IPS-15b (cell line): Measurements from ENCODE around the gene HMGCL.
"Not testable (repeated sequence)": the region's sequence is repeated elsewhere in the genome, so short reads cannot be mapped to it uniquely, and the experiment has no call there.

ENCODE experiments used
- H3K27me3 ChIP-seq: one replicate; pipeline ENCODE4 v1.6.1; 2013; ENCODE audit warnings: low read length; ENCODE audit not compliant: control insufficient read depth, insufficient read depth
- H3K36me3 ChIP-seq: one replicate; pipeline ENCODE4 v1.6.1; 2013; ENCODE audit warnings: low read length; ENCODE audit not compliant: control insufficient read depth, insufficient read depth
- H3K4me1 ChIP-seq: one replicate; pipeline ENCODE4 v1.6.1; 2013; ENCODE audit warnings: mild to moderate bottlenecking, low read length; ENCODE audit not compliant: control insufficient read depth, insufficient read depth
- H3K4me3 ChIP-seq: one replicate; pipeline ENCODE4 v1.5.1; 2013; ENCODE audit warnings: low read depth, low read length
- H3K9ac ChIP-seq: one replicate; pipeline ENCODE4 v1.6.1; 2013; ENCODE audit warnings: low read depth, mild to moderate bottlenecking, low read length
- H3K9me3 ChIP-seq: one replicate; pipeline ENCODE4 v1.6.1; 2013; ENCODE audit warnings: mild to moderate bottlenecking, low read length; ENCODE audit not compliant: control insufficient read depth, insufficient read depth

Gene HMGCL

DNA sequence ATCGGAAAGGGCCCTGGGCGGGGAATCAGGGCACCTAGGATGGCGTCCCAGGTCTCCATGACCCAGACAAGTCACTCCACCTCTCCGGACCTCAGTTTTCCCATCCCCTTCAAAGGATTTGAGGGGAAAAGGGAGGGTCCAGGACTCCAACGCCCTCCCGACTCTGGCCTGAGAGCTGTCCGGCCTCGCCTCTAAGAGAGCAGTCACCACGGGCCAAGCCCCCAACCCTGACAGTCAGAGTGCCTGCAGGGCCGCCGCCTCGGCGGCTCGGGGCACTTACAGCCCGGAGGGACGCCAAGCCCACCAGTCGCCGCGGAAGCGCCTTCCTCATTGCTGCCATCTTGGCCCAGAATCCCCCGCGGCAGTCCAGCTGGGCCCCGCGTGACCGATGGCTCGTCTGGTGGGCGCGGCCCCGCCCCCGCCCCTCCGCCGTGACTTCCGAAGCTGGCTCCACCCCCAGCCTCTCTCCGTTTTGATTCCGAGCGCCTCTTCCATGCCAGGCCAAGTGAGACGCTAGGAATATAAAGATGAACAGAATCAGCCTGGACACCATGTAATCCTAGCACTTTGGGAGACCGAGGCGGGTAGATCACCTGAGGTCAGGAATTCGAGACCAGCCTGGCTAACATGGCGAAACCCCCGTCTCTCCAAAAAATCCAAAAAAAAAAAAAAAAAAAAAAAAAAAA, at the start of gene HMGCL:
Gene HMGCL, minus strand, starts transcription at position 354 of the 686 bp plus-strand sequence. Its CDS starts 14 bp downstream, at position 340.
- peak within 1 kb of the TSS; percentile 93 for H3K9ac ChIP-seq
- H3K9me3 ChIP-seq: no peaks in the 10 kb centered on the region
- peak within 1 kb of the TSS; percentile 97 for H3K4me3 ChIP-seq
- no peaks in the 10 kb centered on the region for H3K27me3 ChIP-seq
- H3K36me3 ChIP-seq: no peaks in the 10 kb centered on the region
- no peaks in the 10 kb centered on the region for H3K4me1 ChIP-seq

DNA sequence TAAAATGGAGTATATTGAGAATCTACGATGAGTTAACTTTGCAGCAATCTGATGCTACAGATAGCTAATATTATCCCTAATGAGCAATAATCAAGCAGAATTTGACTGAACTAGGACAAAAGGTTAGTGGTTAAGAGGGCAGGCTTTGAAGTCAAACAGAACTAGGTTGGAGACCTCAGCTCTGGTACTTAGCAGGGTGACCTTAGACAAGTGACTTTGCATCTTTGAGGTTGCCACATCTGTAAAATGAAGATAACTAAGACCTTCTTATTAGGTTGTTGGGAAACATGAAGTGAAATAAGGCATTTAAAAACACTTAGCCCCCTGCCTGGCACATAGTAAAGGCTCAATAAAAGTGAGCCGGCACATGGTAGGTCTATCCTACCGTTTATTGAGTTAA, 47.2 kb upstream of the HMGCL start:
- no peak overlapping the region for H3K9ac ChIP-seq
- H3K9me3 ChIP-seq: no peaks in the 10 kb centered on the region
- no peaks in the 10 kb centered on the region for H3K4me1 ChIP-seq
- no peak overlapping the region for H3K4me3 ChIP-seq
- peaks cover 15% of the 10 kb centered on the region for H3K27me3 ChIP-seq
- H3K36me3 ChIP-seq: no peaks in the 10 kb centered on the region

DNA sequence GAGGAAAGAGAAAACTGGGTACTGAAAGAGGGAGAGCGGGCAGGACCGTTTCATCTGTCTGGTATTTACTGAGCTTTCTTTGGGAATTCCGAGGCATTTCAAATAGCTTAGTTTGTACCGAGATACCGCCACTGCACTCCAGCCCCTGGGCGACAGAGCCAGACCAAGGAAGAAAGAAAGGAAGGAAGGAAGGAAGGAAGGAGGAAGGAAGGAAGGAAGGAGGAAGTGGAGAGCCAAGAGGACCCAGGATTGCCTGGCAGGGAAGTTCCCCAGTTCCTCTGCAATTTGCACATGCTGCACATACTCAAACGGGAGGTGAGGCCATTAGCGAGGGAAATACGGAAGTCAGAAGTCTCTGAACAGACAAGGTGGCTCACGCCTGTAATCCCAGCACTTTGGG, 43.8 kb upstream of the HMGCL start:
- no peak overlapping the region for H3K4me3 ChIP-seq
- no peak overlapping the region for H3K9ac ChIP-seq
- no peaks in the 10 kb centered on the region for H3K4me1 ChIP-seq

DNA sequence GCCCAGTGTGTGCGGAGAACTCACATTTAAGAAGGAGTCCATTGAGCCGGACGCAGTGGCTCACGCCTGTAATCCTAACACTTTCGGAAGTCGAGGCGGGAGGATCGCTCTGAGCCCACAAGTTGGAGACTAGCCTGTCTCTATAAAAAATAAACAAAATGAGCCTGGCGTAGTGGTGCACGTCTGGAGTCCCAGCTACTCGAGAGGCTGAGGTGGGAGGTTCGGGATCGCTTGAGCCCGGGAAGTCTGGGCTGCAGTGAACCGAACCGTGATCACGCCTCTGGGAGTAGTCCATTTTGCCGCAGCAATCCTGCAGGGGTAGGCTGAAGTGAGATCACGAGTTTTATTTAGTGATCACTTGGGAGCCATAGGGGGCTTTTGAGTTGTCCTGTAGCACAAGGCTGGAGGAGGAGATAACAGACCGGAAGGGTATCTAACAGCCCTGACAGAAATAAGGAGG, 43.4 kb upstream of the HMGCL start:
- no peaks in the 10 kb centered on the region for H3K4me1 ChIP-seq
- no peaks in the 10 kb centered on the region for H3K9me3 ChIP-seq
- H3K27me3 ChIP-seq: peaks cover 27% of the 10 kb centered on the region
- H3K4me3 ChIP-seq: peak overlapping the region; percentile 4
- H3K36me3 ChIP-seq: no peaks in the 10 kb centered on the region
- no peak overlapping the region for H3K9ac ChIP-seq

More for the DNA sequence above, 43.8 kb upstream of the HMGCL start:
- Histone ChIP-seq H3K36me3 (no peaks in the 10 kb centered on the region), H3K27me3 (peaks cover 27% of the 10 kb centered on the region), H3K9me3 (no peaks in the 10 kb centered on the region)

DNA sequence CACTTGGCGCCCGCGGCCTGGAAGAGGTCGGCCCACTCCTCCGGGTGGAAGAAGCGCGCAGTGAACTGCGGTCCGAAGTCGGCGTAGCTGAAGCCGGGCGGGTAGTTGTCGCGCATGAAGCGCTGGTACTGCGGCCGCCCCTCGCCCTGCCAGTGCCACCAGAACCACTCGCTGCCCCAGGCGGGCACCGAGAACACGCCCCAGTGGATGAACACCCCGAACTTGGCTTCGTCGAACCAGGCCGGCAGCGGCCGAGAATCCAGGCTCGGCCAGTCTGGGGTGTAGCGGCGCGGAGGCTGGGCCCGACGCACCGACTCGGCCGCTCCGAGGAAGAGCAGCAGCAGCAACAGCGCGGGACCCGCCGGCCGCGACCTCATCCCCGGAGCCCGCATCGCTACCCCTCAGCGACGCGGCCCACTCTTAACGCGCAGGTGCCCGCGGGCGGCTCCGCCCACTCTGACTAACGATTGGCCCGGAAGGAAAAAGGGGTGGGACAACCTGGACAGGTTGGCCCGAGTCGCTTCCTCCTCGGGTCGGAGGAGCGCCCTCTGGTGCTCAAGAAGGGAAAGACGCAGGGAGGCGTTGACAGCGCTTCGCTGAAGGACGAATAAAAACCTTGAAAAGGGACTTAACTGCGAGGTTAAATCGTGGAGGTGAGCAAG, 42.8 kb upstream of the HMGCL start, which contains the start of gene FUCA1:
Gene FUCA1, minus strand, starts transcription at position 396 of the 662 bp plus-strand sequence. Its CDS starts 4 bp downstream, at position 392.
- no peaks in the 10 kb centered on the region for H3K36me3 ChIP-seq
- H3K9ac ChIP-seq: peak within 1 kb of the TSS; percentile 57
- peak within 1 kb of the TSS; percentile 85 for H3K4me3 ChIP-seq
- H3K27me3 ChIP-seq: peaks cover 27% of the 10 kb centered on the region
- no peaks in the 10 kb centered on the region for H3K9me3 ChIP-seq
- H3K4me1 ChIP-seq: no peaks in the 10 kb centered on the region

GRCh38 chr1:23867542-23867894, 42.3 kb upstream of the HMGCL start:
- Histone ChIP-seq H3K27me3 (peaks cover 27% of the 10 kb centered on the region), H3K4me1 (no peaks in the 10 kb centered on the region), H3K36me3 (no peaks in the 10 kb centered on the region), H3K9ac (peak overlapping the region; percentile 57), H3K4me3 (peak overlapping the region; percentile 85), H3K9me3 (no peaks in the 10 kb centered on the region)

- no peaks in the 10 kb centered on the region for H3K9me3 ChIP-seq
- no peak overlapping the region for H3K4me3 ChIP-seq
- no peaks in the 10 kb centered on the region for H3K4me1 ChIP-seq
- H3K36me3 ChIP-seq: no peaks in the 10 kb centered on the region
- peaks cover 26% of the 10 kb centered on the region for H3K27me3 ChIP-seq
- no peak overlapping the region for H3K9ac ChIP-seq
These were observed 40.3 kb upstream of the HMGCL start for GRCh38 chr1:23865543-23865930.

GRCh38 chr1:23864801-23865542, 39.7 kb upstream of the HMGCL start:
- no peaks in the 10 kb centered on the region for H3K9me3 ChIP-seq
- H3K4me3 ChIP-seq: no peak overlapping the region
- H3K4me1 ChIP-seq: no peaks in the 10 kb centered on the region
- H3K9ac ChIP-seq: no peak overlapping the region
- peaks cover 25% of the 10 kb centered on the region for H3K27me3 ChIP-seq
- no peaks in the 10 kb centered on the region for H3K36me3 ChIP-seq

- H3K36me3 ChIP-seq: no peaks in the 10 kb centered on the region
- H3K9ac ChIP-seq: no peak overlapping the region
- no peaks in the 10 kb centered on the region for H3K9me3 ChIP-seq
- no peaks in the 10 kb centered on the region for H3K4me1 ChIP-seq
- H3K27me3 ChIP-seq: peaks cover 15% of the 10 kb centered on the region
- H3K4me3 ChIP-seq: no peak overlapping the region
These were observed 37.4 kb upstream of the HMGCL start for GRCh38 chr1:23862640-23863039.

- Histone ChIP-seq H3K27me3 (no peaks in the 10 kb centered on the region), H3K9ac (no peak overlapping the region), H3K36me3 (no peaks in the 10 kb centered on the region), H3K4me1 (no peaks in the 10 kb centered on the region), H3K4me3 (no peak overlapping the region), H3K9me3 (no peaks in the 10 kb centered on the region)
These were observed 29.3 kb upstream of the HMGCL start for GRCh38 chr1:23854568-23854967.

DNA sequence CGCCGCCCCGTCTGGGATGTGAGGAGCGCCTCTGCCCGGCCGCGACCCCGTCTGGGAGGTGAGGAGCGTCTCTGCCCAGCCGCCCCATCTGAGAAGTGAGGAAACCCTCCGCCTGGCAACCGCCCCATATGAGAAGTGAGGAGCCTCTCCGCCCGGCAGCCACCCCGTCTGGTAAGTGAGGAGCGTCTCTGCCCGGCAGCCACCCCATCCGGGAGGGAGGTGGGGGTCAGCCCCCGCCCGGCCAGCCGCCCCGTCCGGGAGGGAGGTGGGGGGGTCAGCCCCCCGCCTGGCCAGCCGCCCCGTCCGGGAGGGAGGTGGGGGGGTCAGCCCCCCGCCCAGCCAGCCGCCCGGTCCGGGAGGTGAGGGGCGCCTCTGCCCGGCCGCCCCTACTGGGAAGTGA, 27.9 kb upstream of the HMGCL start:
- not testable (repeated sequence) for H3K4me3 ChIP-seq, H3K4me1 ChIP-seq, H3K9ac ChIP-seq, H3K36me3 ChIP-seq, H3K27me3 ChIP-seq, H3K9me3 ChIP-seq
